Mammary epithelial cell (primary cell): ENCODE measurements around the gene TEKT5.

Experiments
- CTCF ChIP-seq, 2 donors: IDR thresholded peaks in 1 of 2; conservative IDR thresholded peaks in 1 of 2; 2 replicates each; pipeline ENCODE4 v1.5.1; 2011 to 2012; ENCODE audit warnings: inconsistent platforms in 2 of 2, low read length in 2 of 2, mild to moderate bottlenecking in 2 of 2, control low read depth in 1 of 2, low read depth in 1 of 2; ENCODE audit not compliant: insufficient read depth in 1 of 2; ENCODE audit errors: extremely low read depth in 1 of 2
- EZH2 ChIP-seq: IDR thresholded peaks from 2 replicates; pipeline ENCODE4 v1.6.1; 2012; ENCODE audit warnings: low read length, inconsistent platforms, borderline replicate concordance

GRCh38 chr16:10688291-10688690, 6.4 kb downstream of the TEKT5 start:
- TF ChIP-seq CTCF (conservative IDR thresholded peaks at IDR 0.05 in 1 of 2, IDR thresholded peaks at IDR 0.05 in 1 of 2; ENCODE audit: extremely low read depth in 1 of 2, insufficient read depth in 1 of 2, low read depth in 1 of 2, low read length in 2 of 2) (no peak), EZH2 (no peak)
